DND-41 (cell line): Measurements from ENCODE around the gene TEKT5.

ENCODE experiments used
- ATAC-seq: fragments of 200-7000 bp; cut with Tn5 transposase; 3 replicates; pipeline ENCODE4 v1.9.1; 2021; ENCODE audit warnings: low read depth; ENCODE audit not compliant: insufficient read depth
- DNase-seq: peaks from one replicate; pipeline ENCODE4 v3.0.0-alpha.2; 2020
- H2AFZ ChIP-seq: 2 replicates; pipeline ENCODE4 v1.6.0; 2012; ENCODE audit warnings: low read depth, low read length
- H3K27ac ChIP-seq: 2 replicates; pipeline ENCODE4 v1.5.1; 2012; ENCODE audit warnings: low read length, inconsistent platforms
- H3K27me3 ChIP-seq: fragments of 200-600 bp; sonication (generic); 2 replicates; pipeline ENCODE4 v1.6.0; 2012; ENCODE audit warnings: low read length, mild to moderate bottlenecking, inconsistent platforms; ENCODE audit not compliant: insufficient read depth, poor library complexity
- H3K36me3 ChIP-seq: 2 replicates; pipeline ENCODE4 v1.5.1; 2012; ENCODE audit warnings: low read length, inconsistent platforms; ENCODE audit not compliant: insufficient read depth
- H3K4me1 ChIP-seq: 2 replicates; pipeline ENCODE4 v1.5.1; 2012; ENCODE audit warnings: mild to moderate bottlenecking, low read length; ENCODE audit not compliant: insufficient read depth
- H3K4me2 ChIP-seq: 2 replicates; pipeline ENCODE4 v1.6.0; 2012; ENCODE audit warnings: mild to moderate bottlenecking, moderate library complexity, low read length, inconsistent platforms; ENCODE audit not compliant: insufficient read depth
- H3K4me3 ChIP-seq, 2 experiments: fragments of 200-600 bp in 1 of 2; shearing (Covaris generic) in 1 of 2; 2 replicates each; pipeline ENCODE4 v1.5.1; 2012 to 2016; ENCODE audit warnings: inconsistent platforms in 2 of 2, low read length in 2 of 2, mild to moderate bottlenecking in 2 of 2, low read depth in 1 of 2, moderate library complexity in 1 of 2
- H3K79me2 ChIP-seq: 2 replicates; pipeline ENCODE4 v1.6.0; 2012; ENCODE audit warnings: low read length, inconsistent platforms; ENCODE audit not compliant: insufficient read depth
- H3K9ac ChIP-seq: 2 replicates; pipeline ENCODE4 v1.6.0; 2012; ENCODE audit warnings: low read depth, mild to moderate bottlenecking, inconsistent platforms, low read length, moderate library complexity
- H3K9me3 ChIP-seq: 2 replicates; pipeline ENCODE4 v1.5.1; 2012; ENCODE audit warnings: low read length, moderate library complexity, mild to moderate bottlenecking, inconsistent platforms; ENCODE audit not compliant: insufficient read depth, severe bottlenecking
- H4K20me1 ChIP-seq: 2 replicates; pipeline ENCODE4 v1.6.0; 2012; ENCODE audit warnings: low read length; ENCODE audit not compliant: insufficient read depth
- EZH2 ChIP-seq: IDR thresholded peaks from 3 replicates; pipeline ENCODE4 v1.6.1; 2012; ENCODE audit warnings: borderline replicate concordance, low read depth, mild to moderate bottlenecking, moderate library complexity, low read length, inconsistent platforms; ENCODE audit not compliant: severe bottlenecking
- TF ChIP-seq, protein P1 (sequence below): IDR thresholded peaks from 2 replicates; pipeline ENCODE4 v1.5.1; 2012; ENCODE audit warnings: borderline replicate concordance, low read length, moderate library complexity, mild to moderate bottlenecking; ENCODE audit not compliant: poor library complexity, severe bottlenecking; ENCODE audit errors: extremely low read depth

The TEKT5 gene

DNA sequence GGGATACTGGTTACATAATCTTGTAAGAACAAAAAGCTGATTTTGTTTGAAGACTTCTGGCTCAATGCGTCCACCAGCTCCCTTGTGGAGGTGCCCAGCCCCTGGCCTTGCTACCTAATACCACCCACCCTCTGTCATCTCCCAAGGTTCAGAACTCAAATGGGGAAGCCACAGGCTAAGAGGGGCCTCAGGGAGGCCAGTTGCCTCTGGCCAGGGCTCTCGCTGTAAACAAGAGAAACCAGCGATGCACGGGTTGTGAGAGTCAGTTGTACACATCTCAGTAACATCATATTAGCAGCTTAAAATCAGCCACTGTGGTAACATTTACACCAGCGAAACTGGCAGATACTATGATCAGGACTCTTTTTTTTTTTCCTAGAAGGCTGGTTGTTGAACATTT lies 6.0 kb downstream of the TEKT5 start:
- Histone ChIP-seq H3K4me2 (no peak overlapping the region), H3K79me2 (no peaks in the 10 kb centered on the region), H3K27me3 (peaks cover 8% of the 10 kb centered on the region), H3K9me3 (no peaks in the 10 kb centered on the region), H3K27ac (no peak overlapping the region), H3K4me1 (no peaks in the 10 kb centered on the region), H2AFZ (no peak overlapping the region), H3K9ac (no peak overlapping the region), H3K4me3 (no peak overlapping the region), H4K20me1 (no peaks in the 10 kb centered on the region), H3K36me3 (no peaks in the 10 kb centered on the region)
- DNase-seq (no peak), ATAC-seq (no peak)
- no peak for TF ChIP-seq EZH2
- TF ChIP-seq, protein P1, sequence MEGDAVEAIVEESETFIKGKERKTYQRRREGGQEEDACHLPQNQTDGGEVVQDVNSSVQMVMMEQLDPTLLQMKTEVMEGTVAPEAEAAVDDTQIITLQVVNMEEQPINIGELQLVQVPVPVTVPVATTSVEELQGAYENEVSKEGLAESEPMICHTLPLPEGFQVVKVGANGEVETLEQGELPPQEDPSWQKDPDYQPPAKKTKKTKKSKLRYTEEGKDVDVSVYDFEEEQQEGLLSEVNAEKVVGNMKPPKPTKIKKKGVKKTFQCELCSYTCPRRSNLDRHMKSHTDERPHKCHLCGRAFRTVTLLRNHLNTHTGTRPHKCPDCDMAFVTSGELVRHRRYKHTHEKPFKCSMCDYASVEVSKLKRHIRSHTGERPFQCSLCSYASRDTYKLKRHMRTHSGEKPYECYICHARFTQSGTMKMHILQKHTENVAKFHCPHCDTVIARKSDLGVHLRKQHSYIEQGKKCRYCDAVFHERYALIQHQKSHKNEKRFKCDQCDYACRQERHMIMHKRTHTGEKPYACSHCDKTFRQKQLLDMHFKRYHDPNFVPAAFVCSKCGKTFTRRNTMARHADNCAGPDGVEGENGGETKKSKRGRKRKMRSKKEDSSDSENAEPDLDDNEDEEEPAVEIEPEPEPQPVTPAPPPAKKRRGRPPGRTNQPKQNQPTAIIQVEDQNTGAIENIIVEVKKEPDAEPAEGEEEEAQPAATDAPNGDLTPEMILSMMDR: no peak

DNA sequence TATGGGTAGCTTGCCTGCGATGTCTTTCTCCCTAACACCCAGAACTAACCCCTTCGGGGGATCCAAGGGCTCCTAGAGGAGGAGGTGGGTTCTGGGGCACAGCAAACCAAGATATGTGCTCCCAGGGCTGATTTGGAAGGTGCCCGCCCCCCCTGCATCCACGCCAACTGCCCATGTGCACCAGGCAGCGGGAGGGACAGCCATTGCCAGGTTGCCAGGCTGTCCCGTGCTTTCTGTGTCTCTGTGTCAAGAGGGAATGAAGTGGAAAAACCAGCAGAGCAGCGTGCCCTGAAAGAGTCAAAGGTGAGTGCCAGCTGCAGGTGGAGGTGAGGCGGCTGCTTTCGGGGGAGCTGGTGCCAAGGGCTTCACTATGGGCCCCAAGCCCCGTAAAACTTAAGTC lies 6.4 kb downstream of the TEKT5 start:
- no peaks in the 10 kb centered on the region for H3K79me2 ChIP-seq
- H3K36me3 ChIP-seq: no peaks in the 10 kb centered on the region
- H3K9ac ChIP-seq: no peak overlapping the region
- no peak overlapping the region for H3K4me3 ChIP-seq
- H3K4me2 ChIP-seq: no peak overlapping the region
- ATAC-seq (no peak), DNase-seq (no peak)
- H2AFZ ChIP-seq: no peak overlapping the region
- H3K4me1 ChIP-seq: no peaks in the 10 kb centered on the region
- H3K9me3 ChIP-seq: no peaks in the 10 kb centered on the region
- H3K27ac ChIP-seq: no peak overlapping the region
- no peaks in the 10 kb centered on the region for H4K20me1 ChIP-seq
- TF ChIP-seq EZH2: no peak
- TF ChIP-seq, protein P1: no peak
- H3K27me3 ChIP-seq: peaks cover 8% of the 10 kb centered on the region

DNA sequence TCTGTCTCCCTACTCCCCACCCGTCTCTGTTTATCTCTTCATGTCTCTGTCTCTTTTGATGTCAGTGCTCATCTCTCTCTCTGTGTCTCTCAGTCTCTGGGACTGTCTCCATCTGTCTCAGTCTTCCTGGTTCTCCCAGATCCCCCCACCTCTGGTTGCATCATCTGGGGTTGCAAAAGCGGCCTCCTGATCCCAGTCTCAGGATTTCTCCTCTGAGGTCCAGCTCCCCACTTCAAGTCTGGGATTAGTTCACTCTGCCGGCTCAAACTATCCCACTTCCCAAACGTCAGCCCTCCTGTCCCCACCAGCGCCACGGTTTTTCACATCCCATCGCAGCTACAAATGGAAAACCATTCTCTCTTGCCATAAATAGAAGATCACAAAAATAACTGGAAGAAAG lies 9.0 kb downstream of the TEKT5 start:
- H3K27me3 ChIP-seq: peaks cover 8% of the 10 kb centered on the region
- H4K20me1 ChIP-seq: no peaks in the 10 kb centered on the region
- H3K9ac ChIP-seq: no peak overlapping the region
- H3K4me3 ChIP-seq: no peak overlapping the region
- ATAC-seq: no peak
- no peaks in the 10 kb centered on the region for H3K36me3 ChIP-seq
- TF ChIP-seq, protein P1: no peak
- TF ChIP-seq EZH2: no peak
- no peak for DNase-seq
- no peak overlapping the region for H3K4me2 ChIP-seq
- H3K9me3 ChIP-seq: no peaks in the 10 kb centered on the region
- H3K4me1 ChIP-seq: no peaks in the 10 kb centered on the region
- H2AFZ ChIP-seq: no peak overlapping the region
- H3K27ac ChIP-seq: no peak overlapping the region
- no peaks in the 10 kb centered on the region for H3K79me2 ChIP-seq
